ENCODE results near the gene XIST. TPM values are rescaled to one million over a fixed set of nuclear protein-coding genes. Genes with fewer than 3 reads are reported as not detected.

The XIST gene
- total and polyA plus RNA-seq, 2 donors (not counting 1 experiment from before 2014, with no cell fraction given), result 193 TPM; not detected in 1

GRCh38 chrX:73829890-73830466 is 22.5 kb downstream of the XIST start:
- no peak overlapping the region for H3K27ac ChIP-seq (ENCODE audit: low read length in 2 of 2)
- no peaks in the 10 kb centered on the region for H3K27me3 ChIP-seq (replicated peaks in 1 of 4; ENCODE audit: control extremely low read depth in 1 of 4, control insufficient read depth in 3 of 4, insufficient read depth in 4 of 4, low read length in 3 of 4)
- H3K4me2 ChIP-seq (replicated peaks; ENCODE audit: low read depth, low read length, poor library complexity, severe bottlenecking), result no peak overlapping the region
- intact Hi-C loops (cut with micrococcal nuclease), result no loop called here
- TF ChIP-seq EZH2 (IDR thresholded peaks at IDR 0.05; ENCODE audit: borderline replicate concordance, insufficient read depth, low read depth, low read length, poor library complexity, severe bottlenecking) (no peak), CTCF (IDR thresholded peaks at IDR 0.05) (no peak)
- CTCF ChIA-PET, result no interaction called here
- no peak overlapping the region for H3K4me3 Mint-ChIP-seq
- no CpG with 5 or more reads among the region's 5 CpGs for WGBS (ENCODE audit: insufficient coverage)
- no peaks in the 10 kb centered on the region for H3K9me3 Mint-ChIP-seq (ENCODE audit: insufficient read depth)
- ATAC-seq (ENCODE audit: low read depth), result no peak
- peaks cover 4% of the 10 kb centered on the region for H3K27me3 Mint-ChIP-seq
- no peak for DNase-seq
- no peaks in the 10 kb centered on the region for H3K4me1 Mint-ChIP-seq
- no peaks in the 10 kb centered on the region for H3K36me3 ChIP-seq (replicated peaks in 1 of 2; ENCODE audit: control extremely low read depth in 1 of 2, control insufficient read depth in 1 of 2, extremely low read depth in 1 of 2, insufficient read depth in 2 of 2, low read length in 1 of 2)
- POLR2A ChIA-PET, result no interaction called here
- H3K9me3 ChIP-seq (ENCODE audit: control extremely low read depth in 1 of 3, control insufficient read depth in 2 of 3, insufficient read depth in 1 of 3, low read length in 2 of 3), result no peaks in the 10 kb centered on the region
- no peak overlapping the region for H2AFZ ChIP-seq (ENCODE audit: insufficient read depth, low read depth, low read length, poor library complexity, severe bottlenecking)
- H3K4me3 ChIP-seq (ENCODE audit: control extremely low read depth in 1 of 5, extremely low read depth in 1 of 5, insufficient read depth in 1 of 5, low read depth in 2 of 5, low read length in 4 of 5), result no peak overlapping the region
- H3K9ac ChIP-seq (ENCODE audit: low read length), result no peak overlapping the region
- no peaks in the 10 kb centered on the region for H3K4me1 ChIP-seq (ENCODE audit: control insufficient read depth in 2 of 2, insufficient read depth in 2 of 2, low read length in 2 of 2)
- peaks cover 3% of the 10 kb centered on the region for H3K79me2 ChIP-seq (ENCODE audit: control insufficient read depth, insufficient read depth, low read length)
- no peak overlapping the region for H3K27ac Mint-ChIP-seq
- peaks cover 36% of the 10 kb centered on the region for H4K20me1 ChIP-seq (ENCODE audit: control insufficient read depth, insufficient read depth, low read length, poor library complexity, severe bottlenecking)

- Mint-ChIP-seq H3K9me3 (ENCODE audit: insufficient read depth) (no peaks in the 10 kb centered on the region), H3K27me3 (peaks cover 4% of the 10 kb centered on the region), H3K4me3 (no peak overlapping the region), H3K27ac (no peak overlapping the region), H3K4me1 (no peaks in the 10 kb centered on the region)
- ChIA-PET POLR2A (no interaction called here), CTCF (no interaction called here)
- Histone ChIP-seq H3K4me2 (replicated peaks; ENCODE audit: low read depth, low read length, poor library complexity, severe bottlenecking) (no peak overlapping the region), H2AFZ (ENCODE audit: insufficient read depth, low read depth, low read length, poor library complexity, severe bottlenecking) (no peak overlapping the region), H3K27ac (ENCODE audit: low read length in 2 of 2) (no peak overlapping the region), H3K4me3 (ENCODE audit: control extremely low read depth in 1 of 5, extremely low read depth in 1 of 5, insufficient read depth in 1 of 5, low read depth in 2 of 5, low read length in 4 of 5) (no peak overlapping the region), H3K9me3 (ENCODE audit: control extremely low read depth in 1 of 3, control insufficient read depth in 2 of 3, insufficient read depth in 1 of 3, low read length in 2 of 3) (no peaks in the 10 kb centered on the region), H4K20me1 (ENCODE audit: control insufficient read depth, insufficient read depth, low read length, poor library complexity, severe bottlenecking) (peaks cover 30% of the 10 kb centered on the region), H3K27me3 (replicated peaks in 1 of 4; ENCODE audit: control extremely low read depth in 1 of 4, control insufficient read depth in 3 of 4, insufficient read depth in 4 of 4, low read length in 3 of 4) (no peaks in the 10 kb centered on the region), H3K79me2 (ENCODE audit: control insufficient read depth, insufficient read depth, low read length) (no peaks in the 10 kb centered on the region), H3K4me1 (ENCODE audit: control insufficient read depth in 2 of 2, insufficient read depth in 2 of 2, low read length in 2 of 2) (no peaks in the 10 kb centered on the region), H3K36me3 (replicated peaks in 1 of 2; ENCODE audit: control extremely low read depth in 1 of 2, control insufficient read depth in 1 of 2, extremely low read depth in 1 of 2, insufficient read depth in 2 of 2, low read length in 1 of 2) (no peaks in the 10 kb centered on the region), H3K9ac (ENCODE audit: low read length) (no peak overlapping the region)
- intact Hi-C loops (cut with micrococcal nuclease), result no loop called here
- no peak for ATAC-seq (ENCODE audit: low read depth)
- WGBS (ENCODE audit: insufficient coverage), result no CpG with 5 or more reads among the region's 2 CpGs
- TF ChIP-seq EZH2 (IDR thresholded peaks at IDR 0.05; ENCODE audit: borderline replicate concordance, insufficient read depth, low read depth, low read length, poor library complexity, severe bottlenecking) (no peak), CTCF (IDR thresholded peaks at IDR 0.05) (no peak)
- no peak for DNase-seq
Observed at GRCh38 chrX:73828080-73828720, 24.3 kb downstream of the XIST start.

Data from B cell (primary cell).